SIG-M5 treated with dmso at 0.1 percent for 504 hours (cell line): ENCODE results near the gene UQCR10.
"Not testable (repeated sequence)": the region's sequence is repeated elsewhere in the genome, so short reads cannot be mapped to it uniquely, and the experiment has no call there.

Experiments used
- DNase-seq: peaks from one replicate; lab custom pipeline; 2025; ENCODE audit not compliant: unreplicated experiment; lab: John Stamatoyannopoulos, UW

Gene UQCR10

GRCh38 chr22:29737251-29738117 lies 29.7 kb upstream of the UQCR10 start:
- DNase-seq = no peak

- no peak for DNase-seq
These were observed 28.9 kb upstream of the UQCR10 start for GRCh38 chr22:29738118-29738815.

DNA sequence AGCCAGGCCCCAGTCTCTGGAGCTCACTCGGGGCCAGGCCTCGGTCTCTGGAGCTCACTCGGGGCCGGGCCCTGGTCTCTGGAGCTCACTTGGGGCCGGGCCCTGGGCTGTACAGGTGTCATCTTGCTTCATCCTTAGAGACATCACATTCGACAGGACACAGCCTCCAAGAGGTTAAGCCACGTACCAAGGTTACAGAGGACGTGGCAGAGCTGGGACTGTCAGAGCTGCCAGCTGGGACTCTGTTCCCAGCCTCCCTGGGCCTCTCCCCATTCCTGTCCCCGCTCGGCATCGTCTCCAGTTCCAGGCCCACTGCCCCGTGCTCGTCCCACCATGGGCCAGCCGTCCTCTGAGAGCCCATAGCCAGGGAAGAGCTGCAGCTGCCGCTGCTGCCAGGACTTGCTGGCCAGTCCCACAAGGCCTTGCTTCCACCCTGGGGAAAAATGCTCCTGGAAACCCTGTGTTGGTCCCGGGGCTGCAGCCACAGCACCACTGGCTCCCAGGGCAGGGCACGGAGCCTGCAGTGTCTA lies 27.8 kb upstream of the UQCR10 start:
- DNase-seq = no peak

DNA sequence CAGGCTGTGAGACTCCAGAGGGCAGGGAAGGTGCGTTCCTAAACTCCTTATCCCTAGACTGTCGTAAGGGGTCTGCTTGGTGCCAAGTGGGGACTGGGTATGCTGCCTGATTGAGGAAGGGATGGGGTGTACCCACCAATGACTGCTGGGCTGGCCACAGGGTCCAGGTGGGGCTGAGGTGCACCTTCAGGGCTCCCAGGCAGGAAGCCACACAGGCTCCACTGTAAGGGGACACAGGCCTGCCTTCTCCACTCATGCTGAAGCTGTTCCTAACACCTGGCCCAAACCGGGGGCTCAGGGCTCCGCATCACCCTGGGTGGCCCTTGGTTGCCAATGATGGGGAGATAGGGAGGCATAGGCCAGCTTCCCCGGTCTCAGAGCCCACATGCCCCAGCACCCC lies 27.0 kb upstream of the UQCR10 start:
- no peak for DNase-seq

GRCh38 chr22:29741926-29742325 lies 25.2 kb upstream of the UQCR10 start:
- no peak for DNase-seq

DNA sequence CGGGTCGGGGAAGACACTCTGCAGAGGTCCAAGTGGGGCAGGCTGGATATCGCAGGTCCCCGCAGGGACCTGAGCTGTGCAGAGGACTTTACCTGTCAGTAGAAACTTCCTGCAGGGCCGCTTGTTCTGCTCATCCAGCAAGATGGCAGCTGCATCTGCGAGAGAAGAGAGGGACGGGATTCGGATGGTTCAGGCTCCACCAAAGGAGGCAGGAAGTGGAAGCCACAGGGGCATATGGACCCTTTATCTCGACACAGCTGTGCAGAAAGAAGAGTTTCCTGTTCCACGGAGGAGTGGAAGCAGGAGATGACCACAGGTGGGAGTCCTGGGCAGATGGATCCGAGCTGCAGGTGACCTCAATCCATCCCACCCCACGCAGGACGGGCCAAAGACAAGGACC lies 24.8 kb upstream of the UQCR10 start:
- no peak for DNase-seq

DNA sequence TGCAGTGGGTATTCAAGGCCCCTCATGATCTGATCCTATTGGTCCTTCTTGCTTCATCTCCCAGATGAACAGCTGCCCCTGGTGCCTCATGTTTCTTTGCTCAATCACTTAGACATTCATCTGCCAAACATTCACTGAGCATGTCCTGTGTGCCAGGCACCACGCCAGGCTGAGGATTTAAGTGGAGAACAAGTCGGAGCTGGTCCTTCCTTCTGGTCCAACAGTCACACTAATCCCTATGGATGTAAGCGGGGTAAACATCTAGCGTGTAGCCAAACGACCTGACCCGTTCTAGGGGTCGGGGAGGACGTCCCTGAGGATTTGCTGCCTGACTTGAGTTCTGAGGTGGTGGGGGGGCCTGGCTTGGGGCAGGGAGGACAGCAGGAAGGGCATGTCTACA lies 22.3 kb upstream of the UQCR10 start:
- DNase-seq = no peak

- no peak for DNase-seq
These were observed 19.3 kb upstream of the UQCR10 start for GRCh38 chr22:29747832-29748231.

DNA sequence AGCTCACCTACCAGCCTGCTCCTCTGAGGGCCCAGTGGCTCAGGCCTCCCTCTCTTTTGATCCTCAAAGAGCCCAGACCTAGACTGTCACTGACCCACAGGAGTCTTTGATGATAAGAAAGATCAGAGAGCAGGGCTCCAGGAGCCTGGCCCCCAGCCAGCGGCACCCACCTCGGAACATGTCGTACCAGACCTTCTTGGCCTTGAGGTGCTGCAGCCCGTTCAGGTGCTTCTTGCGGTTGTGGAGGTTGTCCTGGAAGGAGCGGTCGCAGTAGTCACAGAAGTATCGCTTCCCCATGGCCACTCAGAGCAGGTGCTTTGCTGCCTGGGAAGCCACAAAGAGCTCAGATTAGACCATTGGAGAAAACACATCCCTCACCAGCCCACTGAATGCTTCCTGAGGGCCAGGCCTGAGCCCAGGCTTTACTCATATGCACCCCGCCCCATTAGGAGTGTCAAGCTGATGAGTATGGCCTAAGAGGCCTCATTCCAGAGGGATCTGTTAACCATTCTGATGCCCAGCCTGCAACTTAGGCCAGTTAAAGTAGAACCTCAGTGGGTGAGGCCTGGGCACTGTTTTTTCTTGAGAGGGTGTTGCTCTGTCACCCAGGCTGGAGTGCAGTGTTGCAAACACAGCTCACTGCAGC lies 18.8 kb upstream of the UQCR10 start:
- DNase-seq = no peak

DNA sequence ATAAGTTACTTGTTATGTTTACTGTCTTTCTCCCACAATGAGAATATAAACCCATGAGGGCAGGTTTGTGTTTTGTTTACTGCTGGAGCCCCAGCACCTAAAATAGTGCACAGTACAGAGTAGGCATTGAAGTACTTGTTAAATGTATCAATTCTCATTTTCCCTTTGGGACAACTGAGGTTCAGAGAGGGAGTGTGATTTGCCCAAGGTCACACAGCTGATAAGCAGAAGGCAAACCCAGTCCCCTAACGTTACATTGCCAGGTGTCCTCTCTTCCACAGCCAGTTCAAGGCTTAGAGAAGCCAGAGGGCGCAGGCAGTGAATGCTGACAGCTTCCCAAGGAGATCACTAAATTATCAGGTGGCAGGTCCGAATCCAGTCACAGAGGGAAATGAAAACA lies 17.1 kb upstream of the UQCR10 start:
- no peak for DNase-seq

- DNase-seq = peak; percentile 94
These were observed 16.3 kb upstream of the UQCR10 start for GRCh38 chr22:29750559-29751538.

GRCh38 chr22:29751669-29752068 lies 15.5 kb upstream of the UQCR10 start:
- no peak for DNase-seq

GRCh38 chr22:29753808-29754657 lies 13.1 kb upstream of the UQCR10 start:
- no peak for DNase-seq

DNA sequence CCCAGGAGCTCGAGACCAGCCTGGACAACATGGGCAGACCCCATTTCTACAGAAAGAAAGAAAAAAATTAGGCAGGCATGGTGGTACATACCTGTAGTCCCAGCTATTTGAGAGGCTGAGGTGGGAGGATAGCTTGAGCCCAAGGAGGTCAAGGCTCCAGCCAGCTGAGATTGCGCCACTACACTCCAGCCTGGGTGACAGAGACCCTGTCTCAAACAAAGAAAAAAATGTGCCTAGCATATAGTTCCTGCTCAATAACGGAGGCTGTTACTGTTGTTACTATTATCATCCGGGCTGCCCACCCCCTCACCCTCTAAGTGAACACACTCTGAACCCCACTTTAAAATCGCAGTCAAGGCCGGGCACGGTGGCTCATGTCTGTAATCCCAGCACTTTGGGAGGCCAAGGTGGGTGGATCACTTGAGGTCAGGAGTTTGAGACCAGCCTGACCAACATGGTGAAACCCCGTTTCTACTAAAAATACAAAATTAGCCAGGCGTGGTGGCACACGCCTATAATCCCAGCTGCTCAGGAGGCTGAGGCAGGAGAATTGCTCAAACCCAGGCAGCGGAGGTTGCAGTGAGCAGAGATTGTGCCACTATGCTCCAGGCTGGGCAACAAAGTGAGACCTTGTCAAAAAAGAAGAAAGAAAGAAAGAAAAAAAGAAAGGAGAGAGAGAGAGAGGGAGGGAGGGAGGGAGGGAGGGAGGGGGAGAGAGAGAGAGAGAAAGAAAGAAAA lies 12.3 kb upstream of the UQCR10 start:
- DNase-seq = not testable (repeated sequence)

DNA sequence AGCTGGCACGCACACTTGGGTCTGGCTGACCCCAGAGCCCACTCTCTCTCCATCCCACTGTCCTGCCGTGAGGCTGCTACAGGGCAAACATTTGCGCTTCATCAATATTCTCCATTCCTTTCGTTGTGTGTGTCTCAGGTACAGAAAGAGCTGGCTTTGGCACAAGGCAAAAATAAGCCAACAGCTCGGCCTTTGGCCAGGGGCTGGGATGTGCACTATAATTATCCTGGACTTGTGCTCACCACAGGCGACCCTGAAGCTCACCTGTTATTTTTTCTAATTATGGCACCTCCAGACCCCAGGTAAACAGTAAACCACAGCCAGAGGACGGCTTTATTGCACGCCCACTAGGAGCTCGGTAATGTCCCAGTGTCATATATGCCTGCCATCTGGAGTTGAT lies 11.3 kb upstream of the UQCR10 start:
- DNase-seq = no peak

- no peak for DNase-seq
These were observed 10.8 kb upstream of the UQCR10 start for GRCh38 chr22:29756341-29756740.

- DNase-seq = no peak
These were observed 10.1 kb upstream of the UQCR10 start for GRCh38 chr22:29757096-29757495.

DNA sequence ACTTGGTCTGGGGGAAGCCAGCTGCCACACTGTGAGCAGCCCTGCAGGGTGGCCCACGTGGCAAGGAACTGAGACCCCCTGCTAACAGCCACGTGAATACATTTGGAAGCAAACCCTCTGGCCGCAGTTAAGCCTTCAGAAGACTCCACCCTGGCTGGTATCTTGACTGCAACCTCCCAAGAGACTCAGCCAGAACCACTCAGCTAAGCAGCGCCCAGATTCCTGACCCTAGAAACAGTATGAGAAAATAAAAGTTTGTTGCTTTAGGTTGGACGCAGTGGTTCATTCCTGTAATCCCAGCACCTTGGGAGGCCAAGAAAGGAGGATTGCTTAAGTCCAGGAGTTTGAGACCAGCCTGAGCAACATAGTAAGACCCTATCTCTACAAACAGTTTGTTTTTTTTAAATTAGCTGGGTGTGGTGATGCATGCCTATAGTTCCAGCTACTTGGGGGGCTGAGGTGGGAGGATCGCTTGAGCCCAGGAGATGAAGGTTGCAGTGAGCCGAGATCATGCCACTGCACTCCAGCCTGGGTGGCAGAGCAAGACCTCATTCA lies 9.0 kb upstream of the UQCR10 start:
- no peak for DNase-seq

DNA sequence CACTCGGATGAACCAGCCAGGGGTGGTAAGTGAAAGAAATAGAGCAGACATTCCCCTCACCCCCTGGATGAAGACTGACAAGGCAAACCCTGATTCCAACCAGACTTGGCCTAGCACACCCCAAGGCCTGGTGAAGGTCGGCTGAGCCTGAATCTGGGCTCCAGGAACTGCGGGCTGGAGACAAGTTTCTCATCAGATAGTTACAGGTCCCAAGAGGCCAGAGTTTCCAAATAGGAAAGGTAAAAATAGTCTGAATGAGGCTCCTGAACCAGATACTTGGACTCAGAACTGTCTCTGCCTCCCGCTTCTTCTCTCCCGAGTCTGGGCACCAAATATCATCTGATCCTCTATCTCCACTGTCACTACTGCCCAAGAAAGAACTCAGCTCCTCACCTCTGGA lies 8.2 kb upstream of the UQCR10 start:
- DNase-seq = no peak
